OCI-LY1 (cell line): ENCODE measurements around the gene MGAT3.

Experiments used
- H2AFZ ChIP-seq: fragments of 200-600 bp; sonication (generic), shearing (Covaris generic); 2 replicates; pipeline ENCODE4 v1.6.0; 2014; ENCODE audit warnings: antibody characterized with exemption, mild to moderate bottlenecking, low read length
- H3F3A ChIP-seq: fragments of 200-600 bp; sonication (generic), shearing (Covaris generic); 2 replicates; pipeline ENCODE4 v1.6.0; 2014; ENCODE audit warnings: mild to moderate bottlenecking, antibody characterized with exemption, low read length, moderate library complexity; ENCODE audit not compliant: insufficient read depth
- H3K27ac ChIP-seq: fragments of 200-600 bp; sonication (generic); 2 replicates; pipeline ENCODE4 v1.5.1; 2014; ENCODE audit warnings: low read length, mixed run types, mild to moderate bottlenecking, low read depth; ENCODE audit not compliant: poor library complexity, severe bottlenecking
- H3K27me3 ChIP-seq: fragments of 200-600 bp; sonication (generic); 2 replicates; pipeline ENCODE4 v1.6.0; 2014; ENCODE audit warnings: antibody characterized with exemption, mild to moderate bottlenecking, low read length, moderate library complexity; ENCODE audit not compliant: insufficient read depth
- H3K36me3 ChIP-seq: fragments of 200-600 bp; sonication (generic); 2 replicates; pipeline ENCODE4 v1.6.1; 2014; ENCODE audit warnings: mild to moderate bottlenecking, antibody characterized with exemption, low read length, moderate library complexity, mixed read lengths; ENCODE audit not compliant: insufficient read depth
- H3K4me1 ChIP-seq: fragments of 200-600 bp; sonication (generic); 2 replicates; pipeline ENCODE4 v1.5.1; 2014; ENCODE audit warnings: mild to moderate bottlenecking, low read length, moderate library complexity; ENCODE audit not compliant: insufficient read depth, severe bottlenecking
- H3K4me2 ChIP-seq: fragments of 200-600 bp; sonication (generic), shearing (Covaris generic); 2 replicates; pipeline ENCODE4 v1.6.1; 2014; ENCODE audit warnings: low read length
- H3K4me3 ChIP-seq: fragments of 200-600 bp; sonication (generic); 2 replicates; pipeline ENCODE4 v1.5.1; 2014; ENCODE audit warnings: low read length, low read depth, mild to moderate bottlenecking, mixed read lengths; ENCODE audit not compliant: poor library complexity, severe bottlenecking
- H3K79me2 ChIP-seq: fragments of 200-600 bp; shearing (Covaris generic); 2 replicates; pipeline ENCODE4 v1.6.1; 2016; ENCODE audit warnings: mixed run types, low read length, mixed read lengths; ENCODE audit not compliant: insufficient read depth
- H3K9ac ChIP-seq: fragments of 200-600 bp; sonication (generic), shearing (Covaris generic); 2 replicates; pipeline ENCODE4 v1.6.1; 2014; ENCODE audit warnings: mild to moderate bottlenecking, low read length, mixed read lengths
- H3K9me2 ChIP-seq: fragments of 200-600 bp; sonication (generic), shearing (Covaris generic); 2 replicates; pipeline ENCODE4 v1.6.1; 2014; ENCODE audit warnings: low read depth, mild to moderate bottlenecking, low read length, mixed read lengths
- H3K9me3 ChIP-seq: fragments of 200-600 bp; shearing (Covaris generic); 2 replicates; pipeline ENCODE4 v1.6.1; 2014; ENCODE audit warnings: low read length, mixed read lengths
- H4K20me1 ChIP-seq: fragments of 200-600 bp; sonication (generic), shearing (Covaris generic); 2 replicates; pipeline ENCODE4 v1.6.0; 2016; ENCODE audit warnings: mild to moderate bottlenecking, low read length; ENCODE audit not compliant: insufficient read depth
- EZH2 ChIP-seq: fragments of 200-600 bp; sonication (generic), shearing (Covaris generic); IDR thresholded peaks from 2 replicates; pipeline ENCODE4 v1.8.0; 2017; ENCODE audit warnings: borderline replicate concordance, mixed run types, mild to moderate bottlenecking, antibody characterized with exemption, low read length, moderate library complexity, mixed read lengths
- TF ChIP-seq, protein P1 (sequence below): fragments of 200-600 bp; sonication (generic), shearing (Covaris generic); IDR thresholded peaks from 2 replicates; pipeline ENCODE4 v1.5.1; 2017; ENCODE audit warnings: mild to moderate bottlenecking, antibody characterized with exemption, low read length, moderate library complexity, mixed read lengths

MGAT3 gene

GRCh38 chr22:39476664-39477063 lies 19.9 kb downstream of the MGAT3 start:
- no peaks in the 10 kb centered on the region for H4K20me1 ChIP-seq
- H3K79me2 ChIP-seq: 0 out of 2 replicates have a peak, but pooled peaks cover 4% of the 10 kb centered on the region
- no peak overlapping the region for H3K9ac ChIP-seq
- no peak overlapping the region for H3K4me3 ChIP-seq
- H3K4me1 ChIP-seq: peaks cover 15% of the 10 kb centered on the region
- no peaks in the 10 kb centered on the region for H3K27me3 ChIP-seq
- no peaks in the 10 kb centered on the region for H3K9me3 ChIP-seq
- TF ChIP-seq EZH2: no peak
- TF ChIP-seq, protein P1, sequence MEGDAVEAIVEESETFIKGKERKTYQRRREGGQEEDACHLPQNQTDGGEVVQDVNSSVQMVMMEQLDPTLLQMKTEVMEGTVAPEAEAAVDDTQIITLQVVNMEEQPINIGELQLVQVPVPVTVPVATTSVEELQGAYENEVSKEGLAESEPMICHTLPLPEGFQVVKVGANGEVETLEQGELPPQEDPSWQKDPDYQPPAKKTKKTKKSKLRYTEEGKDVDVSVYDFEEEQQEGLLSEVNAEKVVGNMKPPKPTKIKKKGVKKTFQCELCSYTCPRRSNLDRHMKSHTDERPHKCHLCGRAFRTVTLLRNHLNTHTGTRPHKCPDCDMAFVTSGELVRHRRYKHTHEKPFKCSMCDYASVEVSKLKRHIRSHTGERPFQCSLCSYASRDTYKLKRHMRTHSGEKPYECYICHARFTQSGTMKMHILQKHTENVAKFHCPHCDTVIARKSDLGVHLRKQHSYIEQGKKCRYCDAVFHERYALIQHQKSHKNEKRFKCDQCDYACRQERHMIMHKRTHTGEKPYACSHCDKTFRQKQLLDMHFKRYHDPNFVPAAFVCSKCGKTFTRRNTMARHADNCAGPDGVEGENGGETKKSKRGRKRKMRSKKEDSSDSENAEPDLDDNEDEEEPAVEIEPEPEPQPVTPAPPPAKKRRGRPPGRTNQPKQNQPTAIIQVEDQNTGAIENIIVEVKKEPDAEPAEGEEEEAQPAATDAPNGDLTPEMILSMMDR: no peak
- H2AFZ ChIP-seq: no peak overlapping the region
- H3K27ac ChIP-seq: no peak overlapping the region
- no peak overlapping the region for H3K4me2 ChIP-seq
- H3F3A ChIP-seq: no peaks in the 10 kb centered on the region
- peaks cover 88% of the 10 kb centered on the region for H3K36me3 ChIP-seq
- no peaks in the 10 kb centered on the region for H3K9me2 ChIP-seq

GRCh38 chr22:39477542-39477941 lies 20.7 kb downstream of the MGAT3 start:
- 0 out of 2 replicates have a peak, but pooled peaks cover 4% of the 10 kb centered on the region for H3K79me2 ChIP-seq
- no peak overlapping the region for H3K9ac ChIP-seq
- H3K4me3 ChIP-seq: no peak overlapping the region
- peaks cover 96% of the 10 kb centered on the region for H3K36me3 ChIP-seq
- H3K27ac ChIP-seq: no peak overlapping the region
- no peak overlapping the region for H2AFZ ChIP-seq
- H3K4me1 ChIP-seq: peaks cover 6% of the 10 kb centered on the region
- H3K27me3 ChIP-seq: no peaks in the 10 kb centered on the region
- H3K4me2 ChIP-seq: no peak overlapping the region
- no peaks in the 10 kb centered on the region for H3K9me3 ChIP-seq
- H4K20me1 ChIP-seq: no peaks in the 10 kb centered on the region
- no peaks in the 10 kb centered on the region for H3K9me2 ChIP-seq
- TF ChIP-seq, protein P1: no peak
- no peak for TF ChIP-seq EZH2
- no peaks in the 10 kb centered on the region for H3F3A ChIP-seq

DNA sequence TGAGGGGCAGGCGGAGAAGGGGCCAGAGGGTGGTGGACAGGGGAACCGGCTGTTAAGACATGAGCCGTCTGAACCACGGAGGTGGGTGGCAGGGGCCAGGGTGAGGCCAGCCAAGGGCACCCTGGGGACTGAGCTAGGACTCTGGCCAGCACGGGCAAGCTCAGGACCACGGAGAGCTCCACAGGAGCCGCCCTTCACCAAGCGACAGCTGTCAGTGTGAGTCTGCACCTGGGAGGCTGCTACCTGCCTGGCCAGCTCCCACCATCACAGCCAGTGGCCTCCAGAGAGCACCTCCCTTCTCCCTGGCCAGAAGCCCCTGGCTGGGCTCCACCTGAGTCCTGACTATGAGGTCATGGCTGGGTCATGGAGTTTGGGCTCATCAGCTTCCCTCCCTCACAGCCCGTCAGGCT lies 21.6 kb downstream of the MGAT3 start:
- Histone ChIP-seq H3K36me3 (peaks cover 96% of the 10 kb centered on the region), H3K4me2 (no peak overlapping the region), H3K4me3 (no peak overlapping the region), H3K4me1 (no peaks in the 10 kb centered on the region), H3K9ac (no peak overlapping the region), H3K27ac (no peak overlapping the region), H3F3A (no peaks in the 10 kb centered on the region), H3K9me3 (no peaks in the 10 kb centered on the region), H3K27me3 (no peaks in the 10 kb centered on the region), H2AFZ (no peak overlapping the region), H3K9me2 (no peaks in the 10 kb centered on the region), H4K20me1 (no peaks in the 10 kb centered on the region), H3K79me2 (0 out of 2 replicates have a peak, but pooled peaks cover 4% of the 10 kb centered on the region)
- TF ChIP-seq, protein P1: no peak
- TF ChIP-seq EZH2: no peak
